HepG2 (cell line): ENCODE results near the gene TRAPPC3. TPM values are rescaled to one million over a fixed set of nuclear protein-coding genes. Genes with fewer than 3 reads are reported as not detected.

Experiments used
- FOXM1 ChIP-seq: sonication (generic); formaldehyde crosslinking; IDR thresholded peaks from 2 replicates; pipeline ENCODE4 v1.5.0; 2020; ENCODE audit warnings: missing genetic modification reagents
- GATAD1 ChIP-seq: IDR thresholded peaks from 2 replicates; pipeline ENCODE4 v1.6.1; 2016; ENCODE audit warnings: missing genetic modification reagents, missing compliant biosample characterization
- MAF1 ChIP-seq: sonication (generic); formaldehyde crosslinking; IDR thresholded peaks from 2 replicates; pipeline ENCODE4 v1.5.0; 2020; ENCODE audit warnings: missing genetic modification reagents, borderline replicate concordance
- NFIC ChIP-seq: IDR thresholded peaks from 2 replicates; pipeline ENCODE4 v1.6.1; 2012; ENCODE audit warnings: mild to moderate bottlenecking, low read length, inconsistent platforms
- NKX3-1 ChIP-seq: sonication (generic); formaldehyde crosslinking; IDR thresholded peaks from 2 replicates; pipeline ENCODE4 v1.5.0; 2020; ENCODE audit warnings: missing genetic modification reagents
- SNAPC2 ChIP-seq: sonication (generic); formaldehyde crosslinking; IDR thresholded peaks from 2 replicates; pipeline ENCODE4 v1.8.1; 2022; ENCODE audit warnings: mild to moderate bottlenecking, missing genetic modification reagents
- ZFP36 ChIP-seq: fragments of 150-350 bp; IDR thresholded peaks from 2 replicates; pipeline ENCODE4 v1.6.1; 2018; ENCODE audit warnings: borderline replicate concordance, low read length, low read depth; ENCODE audit not compliant: partially characterized antibody
- ZFP41 ChIP-seq: sonication (generic); formaldehyde crosslinking; IDR thresholded peaks from 2 replicates; pipeline ENCODE4 v1.4.0; 2020; ENCODE audit warnings: mild to moderate bottlenecking, missing genetic modification reagents, borderline replicate concordance
- ZKSCAN8 ChIP-seq: IDR thresholded peaks from 2 replicates; pipeline ENCODE4 v1.6.1; 2016; ENCODE audit warnings: borderline replicate concordance, missing genetic modification reagents, missing compliant biosample characterization
- ZNF431 ChIP-seq: sonication (generic); formaldehyde crosslinking; IDR thresholded peaks from 2 replicates; pipeline ENCODE4 v1.9.0; 2022; ENCODE audit warnings: missing genetic modification reagents, low read depth, mild to moderate bottlenecking, borderline replicate concordance
- ZNF547 ChIP-seq: sonication (generic); formaldehyde crosslinking; IDR thresholded peaks from 2 replicates; pipeline ENCODE4 v1.5.1; 2020; ENCODE audit warnings: mild to moderate bottlenecking, missing genetic modification reagents
- ZNF607 ChIP-seq: sonication (generic); formaldehyde crosslinking; IDR thresholded peaks from 2 replicates; pipeline ENCODE4 v1.5.1; 2020; ENCODE audit warnings: missing genetic modification reagents, mild to moderate bottlenecking, borderline replicate concordance
- ZNF644 ChIP-seq: IDR thresholded peaks from 2 replicates; pipeline ENCODE4 v1.6.1; 2016; ENCODE audit warnings: low read depth
- ZNF777 ChIP-seq: sonication (generic); formaldehyde crosslinking; IDR thresholded peaks from 2 replicates; pipeline ENCODE4 v1.4.0; 2020; ENCODE audit warnings: missing genetic modification reagents
- ZNF780A ChIP-seq: sonication (generic); formaldehyde crosslinking; IDR thresholded peaks from 2 replicates; pipeline ENCODE4 v1.8.0; 2022; ENCODE audit warnings: mild to moderate bottlenecking, missing genetic modification reagents, moderate library complexity
- ZNF792 ChIP-seq: IDR thresholded peaks from 2 replicates; pipeline ENCODE4 v1.6.1; 2016
- ZSCAN31 ChIP-seq: sonication (generic); formaldehyde crosslinking; IDR thresholded peaks from 2 replicates; pipeline ENCODE4 v1.5.0; 2020; ENCODE audit warnings: low read depth, mild to moderate bottlenecking, missing genetic modification reagents
- polyA plus RNA-seq, 8 experiments: library from polyadenylated mRNA; depleted of rRNA in 3 of 8; stranded (reverse) in 7 of 8; unstranded in 1 of 8; fragments of >200 nt; fragmentation: Illumina TruSeq in 4 of 8; extraction: Trizol in 4 of 8; gene quantifications; 2 replicates each; pipeline versions ENCODE4 v1.2.1 to v1.2.3, GENCODE V29; 2011 to 2016; ENCODE audit warnings: low read depth in 4 of 8, missing spikeins in 1 of 8, mixed read lengths in 1 of 8; ENCODE audit not compliant: insufficient read depth in 1 of 8
- total RNA-seq, 5 experiments: library from RNA; depleted of rRNA; stranded (reverse); fragments of >200 nt; fragmentation: Illumina TruSeq; extraction: Trizol; gene quantifications; 2 replicates each; pipeline ENCODE4 v1.2.3, GENCODE V29; 2016; ENCODE audit warnings: low read depth in 1 of 5
- TF ChIP-seq, protein P1 (sequence below): sonication (generic); formaldehyde crosslinking; IDR thresholded peaks from 2 replicates; pipeline ENCODE4 v1.4.0; 2020; ENCODE audit warnings: mild to moderate bottlenecking, missing genetic modification reagents
- TF ChIP-seq, protein P2 (sequence below): IDR thresholded peaks from 2 replicates; pipeline ENCODE4 v1.6.1; 2016; ENCODE audit warnings: control low read depth
- TF ChIP-seq, protein P3 (sequence below): sonication (generic); formaldehyde crosslinking; IDR thresholded peaks from 2 replicates; pipeline ENCODE4 v1.9.0; 2021; ENCODE audit warnings: mild to moderate bottlenecking, missing genetic modification reagents

Gene TRAPPC3
- total and polyA plus RNA-seq, 2 of the 13 experiments (the other 11 are each of a cell fraction or from before 2014, with no cell fraction given) = 53.7 to 62.4 TPM

DNA sequence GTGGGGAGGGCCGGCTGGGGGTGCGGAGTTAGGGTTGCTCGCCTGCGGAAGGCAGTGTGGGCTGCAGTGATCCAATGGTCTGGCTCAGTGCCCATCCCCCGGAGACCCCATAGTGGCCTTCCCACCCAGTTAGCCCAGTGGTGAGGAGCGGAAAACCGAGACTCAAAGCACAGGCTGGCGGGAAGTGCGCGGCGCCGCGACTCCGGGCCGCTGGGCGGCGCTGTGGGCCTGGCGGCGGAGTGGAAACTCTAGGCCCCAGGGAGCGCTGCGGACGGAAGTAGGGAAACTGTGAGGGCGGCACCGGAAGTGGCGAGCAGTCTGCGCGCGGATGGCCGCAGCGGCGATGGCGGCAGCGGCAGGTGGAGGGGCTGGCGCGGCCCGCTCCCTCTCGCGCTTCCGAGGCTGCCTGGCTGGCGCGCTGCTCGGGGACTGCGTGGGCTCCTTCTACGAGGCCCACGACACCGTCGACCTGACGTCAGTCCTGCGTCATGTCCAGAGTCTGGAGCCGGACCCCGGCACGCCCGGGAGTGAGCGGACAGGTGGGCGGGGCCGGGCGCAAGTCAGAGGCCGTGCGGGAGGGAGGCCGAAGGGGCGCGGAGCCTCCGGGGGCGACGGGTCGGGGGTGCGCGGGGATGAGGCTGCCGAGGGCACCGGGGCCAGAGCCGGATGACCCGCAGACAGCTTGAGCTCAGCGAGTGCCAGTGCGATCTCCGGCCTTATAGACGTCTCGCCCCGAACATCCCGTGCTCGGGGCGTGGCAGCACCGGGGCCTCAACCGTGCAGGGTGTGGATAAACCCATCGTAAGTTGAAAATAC lies 60.5 kb downstream of the TRAPPC3 start, which contains the start of gene ADPRS (continued):
- TF ChIP-seq ZNF644 (no peak), SNAPC2 (CRISPR knock-in tag) (peak; percentile 73), FOXM1 (CRISPR knock-in tag) (no peak), GATAD1 (peak; percentile 98), ZFP36 (no peak), MAF1 (CRISPR knock-in tag) (no peak), ZNF607 (CRISPR knock-in tag) (peak; percentile 90), ZNF777 (CRISPR knock-in tag) (peak; percentile 84), ZNF792 (CRISPR knock-in tag) (peak; percentile 96), ZKSCAN8 (CRISPR knock-in tag) (peak; percentile 78; the same call in 1 of the 2 replicates), NKX3-1 (CRISPR knock-in tag) (peak; percentile 92; the same call in 1 of the 2 replicates), NFIC (no peak), ZNF547 (CRISPR knock-in tag) (peak; percentile 67; the same call in 1 of the 2 replicates), ZFP41 (peak; percentile 92; the same call in 1 of the 2 replicates), ZSCAN31 (CRISPR knock-in tag) (peak; percentile 56), ZNF780A (CRISPR knock-in tag) (peak; percentile 83; the same call in 1 of the 2 replicates), ZNF431 (CRISPR knock-in tag) (peak; percentile 89)
- TF ChIP-seq, protein P1, sequence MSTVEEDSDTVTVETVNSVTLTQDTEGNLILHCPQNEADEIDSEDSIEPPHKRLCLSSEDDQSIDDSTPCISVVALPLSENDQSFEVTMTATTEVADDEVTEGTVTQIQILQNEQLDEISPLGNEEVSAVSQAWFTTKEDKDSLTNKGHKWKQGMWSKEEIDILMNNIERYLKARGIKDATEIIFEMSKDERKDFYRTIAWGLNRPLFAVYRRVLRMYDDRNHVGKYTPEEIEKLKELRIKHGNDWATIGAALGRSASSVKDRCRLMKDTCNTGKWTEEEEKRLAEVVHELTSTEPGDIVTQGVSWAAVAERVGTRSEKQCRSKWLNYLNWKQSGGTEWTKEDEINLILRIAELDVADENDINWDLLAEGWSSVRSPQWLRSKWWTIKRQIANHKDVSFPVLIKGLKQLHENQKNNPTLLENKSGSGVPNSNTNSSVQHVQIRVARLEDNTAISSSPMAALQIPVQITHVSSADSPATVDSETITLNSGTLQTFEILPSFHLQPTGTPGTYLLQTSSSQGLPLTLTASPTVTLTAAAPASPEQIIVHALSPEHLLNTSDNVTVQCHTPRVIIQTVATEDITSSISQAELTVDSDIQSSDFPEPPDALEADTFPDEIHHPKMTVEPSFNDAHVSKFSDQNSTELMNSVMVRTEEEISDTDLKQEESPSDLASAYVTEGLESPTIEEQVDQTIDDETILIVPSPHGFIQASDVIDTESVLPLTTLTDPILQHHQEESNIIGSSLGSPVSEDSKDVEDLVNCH (CRISPR knock-in tag) = no peak
- TF ChIP-seq, protein P2, sequence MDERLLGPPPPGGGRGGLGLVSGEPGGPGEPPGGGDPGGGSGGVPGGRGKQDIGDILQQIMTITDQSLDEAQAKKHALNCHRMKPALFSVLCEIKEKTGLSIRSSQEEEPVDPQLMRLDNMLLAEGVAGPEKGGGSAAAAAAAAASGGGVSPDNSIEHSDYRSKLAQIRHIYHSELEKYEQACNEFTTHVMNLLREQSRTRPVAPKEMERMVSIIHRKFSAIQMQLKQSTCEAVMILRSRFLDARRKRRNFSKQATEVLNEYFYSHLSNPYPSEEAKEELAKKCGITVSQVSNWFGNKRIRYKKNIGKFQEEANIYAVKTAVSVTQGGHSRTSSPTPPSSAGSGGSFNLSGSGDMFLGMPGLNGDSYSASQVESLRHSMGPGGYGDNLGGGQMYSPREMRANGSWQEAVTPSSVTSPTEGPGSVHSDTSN (CRISPR knock-in tag) = no peak
- TF ChIP-seq, protein P3, sequence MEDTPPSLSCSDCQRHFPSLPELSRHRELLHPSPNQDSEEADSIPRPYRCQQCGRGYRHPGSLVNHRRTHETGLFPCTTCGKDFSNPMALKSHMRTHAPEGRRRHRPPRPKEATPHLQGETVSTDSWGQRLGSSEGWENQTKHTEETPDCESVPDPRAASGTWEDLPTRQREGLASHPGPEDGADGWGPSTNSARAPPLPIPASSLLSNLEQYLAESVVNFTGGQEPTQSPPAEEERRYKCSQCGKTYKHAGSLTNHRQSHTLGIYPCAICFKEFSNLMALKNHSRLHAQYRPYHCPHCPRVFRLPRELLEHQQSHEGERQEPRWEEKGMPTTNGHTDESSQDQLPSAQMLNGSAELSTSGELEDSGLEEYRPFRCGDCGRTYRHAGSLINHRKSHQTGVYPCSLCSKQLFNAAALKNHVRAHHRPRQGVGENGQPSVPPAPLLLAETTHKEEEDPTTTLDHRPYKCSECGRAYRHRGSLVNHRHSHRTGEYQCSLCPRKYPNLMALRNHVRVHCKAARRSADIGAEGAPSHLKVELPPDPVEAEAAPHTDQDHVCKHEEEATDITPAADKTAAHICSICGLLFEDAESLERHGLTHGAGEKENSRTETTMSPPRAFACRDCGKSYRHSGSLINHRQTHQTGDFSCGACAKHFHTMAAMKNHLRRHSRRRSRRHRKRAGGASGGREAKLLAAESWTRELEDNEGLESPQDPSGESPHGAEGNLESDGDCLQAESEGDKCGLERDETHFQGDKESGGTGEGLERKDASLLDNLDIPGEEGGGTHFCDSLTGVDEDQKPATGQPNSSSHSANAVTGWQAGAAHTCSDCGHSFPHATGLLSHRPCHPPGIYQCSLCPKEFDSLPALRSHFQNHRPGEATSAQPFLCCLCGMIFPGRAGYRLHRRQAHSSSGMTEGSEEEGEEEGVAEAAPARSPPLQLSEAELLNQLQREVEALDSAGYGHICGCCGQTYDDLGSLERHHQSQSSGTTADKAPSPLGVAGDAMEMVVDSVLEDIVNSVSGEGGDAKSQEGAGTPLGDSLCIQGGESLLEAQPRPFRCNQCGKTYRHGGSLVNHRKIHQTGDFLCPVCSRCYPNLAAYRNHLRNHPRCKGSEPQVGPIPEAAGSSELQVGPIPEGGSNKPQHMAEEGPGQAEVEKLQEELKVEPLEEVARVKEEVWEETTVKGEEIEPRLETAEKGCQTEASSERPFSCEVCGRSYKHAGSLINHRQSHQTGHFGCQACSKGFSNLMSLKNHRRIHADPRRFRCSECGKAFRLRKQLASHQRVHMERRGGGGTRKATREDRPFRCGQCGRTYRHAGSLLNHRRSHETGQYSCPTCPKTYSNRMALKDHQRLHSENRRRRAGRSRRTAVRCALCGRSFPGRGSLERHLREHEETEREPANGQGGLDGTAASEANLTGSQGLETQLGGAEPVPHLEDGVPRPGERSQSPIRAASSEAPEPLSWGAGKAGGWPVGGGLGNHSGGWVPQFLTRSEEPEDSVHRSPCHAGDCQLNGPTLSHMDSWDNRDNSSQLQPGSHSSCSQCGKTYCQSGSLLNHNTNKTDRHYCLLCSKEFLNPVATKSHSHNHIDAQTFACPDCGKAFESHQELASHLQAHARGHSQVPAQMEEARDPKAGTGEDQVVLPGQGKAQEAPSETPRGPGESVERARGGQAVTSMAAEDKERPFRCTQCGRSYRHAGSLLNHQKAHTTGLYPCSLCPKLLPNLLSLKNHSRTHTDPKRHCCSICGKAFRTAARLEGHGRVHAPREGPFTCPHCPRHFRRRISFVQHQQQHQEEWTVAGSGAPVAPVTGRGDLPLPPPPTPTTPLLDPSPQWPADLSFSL (CRISPR knock-in tag) = peak; percentile 68; the same call in 1 of the 2 replicates
